ENCODE results near the gene PRMT1. TPM values are rescaled to one million over a fixed set of nuclear protein-coding genes. Genes with fewer than 3 reads are reported as not detected.

Gene PRMT1
- total RNA-seq, 1 experiment from 2014 or later: 505 TPM

DNA sequence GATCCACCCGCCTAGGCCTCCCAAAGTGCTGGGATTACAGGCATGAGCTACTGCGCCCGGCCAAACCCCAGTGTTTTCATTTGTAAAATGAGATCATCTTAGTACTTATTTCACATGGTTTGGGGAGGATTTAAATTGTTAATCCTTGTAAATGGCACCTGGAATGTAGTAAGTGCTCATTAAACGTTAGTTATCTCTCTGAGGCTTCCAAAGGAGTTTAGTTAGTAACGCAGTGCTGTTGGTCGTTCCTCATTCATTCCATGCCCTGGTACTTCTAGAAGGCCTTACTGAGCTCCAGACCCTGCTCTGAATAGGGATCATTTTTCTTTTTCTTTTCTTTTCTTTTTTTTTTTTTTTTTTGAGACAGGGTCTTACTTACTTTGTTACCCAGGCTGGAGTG, 19.0 kb downstream of the PRMT1 start:
- H4K20me1 ChIP-seq (ENCODE audit: control insufficient read depth, insufficient read depth, insufficient read length): no peaks in the 10 kb centered on the region
- no peaks in the 10 kb centered on the region; the same call in 1 of the 2 replicates for H3K27me3 Mint-ChIP-seq (ENCODE audit: low read depth)
- H2BK15ac ChIP-seq (ENCODE audit: low read depth, low read length): no peak overlapping the region
- peaks cover 6% of the 10 kb centered on the region for H3K23me2 ChIP-seq (ENCODE audit: insufficient read length, low read depth, low read length, poor library complexity, severe bottlenecking)
- no peak overlapping the region for H3T11ph ChIP-seq (ENCODE audit: low read length)
- H3K4me1 Mint-ChIP-seq: peaks cover 0 to 7% of the 10 kb centered on the region in 2 experiments; a peak in 2 of 4 replicates
- no peaks in the 10 kb centered on the region for H3K9me3 ChIP-seq (ENCODE audit: control insufficient read depth, low read depth, low read length)
- no peak overlapping the region for H3K4ac ChIP-seq (ENCODE audit: low read depth, low read length)
- no peak overlapping the region for H3K23ac ChIP-seq (ENCODE audit: insufficient read length, low read depth, low read length)
- no peak overlapping the region for H3K56ac ChIP-seq (ENCODE audit: insufficient read length, low read depth, low read length)
- H3K9ac ChIP-seq (ENCODE audit: extremely low read depth, insufficient read length, low read length): no peak overlapping the region
- H3K14ac ChIP-seq (ENCODE audit: insufficient read depth, low read length): no peak overlapping the region
- no peaks in the 10 kb centered on the region for H3K79me2 ChIP-seq (ENCODE audit: insufficient read depth, low read length)
- H3K4me3 Mint-ChIP-seq: no peak overlapping the region
- WGBS (ENCODE audit: extremely low coverage, insufficient read length, low lambda C conversion rate): no CpG with 5 or more reads among the region's 6 CpGs
- H3K9me3 Mint-ChIP-seq: no peaks in the 10 kb centered on the region
- peaks cover 24 to 40% (median 32%) of the 10 kb centered on the region in 3 experiments for H3K36me3 Mint-ChIP-seq (ENCODE audit: insufficient read depth in 1 of 3, low read depth in 3 of 3)
- DNase-seq: no peak
- H2BK120ac ChIP-seq (ENCODE audit: low read depth, low read length, poor library complexity, severe bottlenecking): no peak overlapping the region
- H3K4me2 ChIP-seq (ENCODE audit: insufficient read depth, insufficient read length, low read length): no peak overlapping the region
- no peak overlapping the region for H3K27ac ChIP-seq (ENCODE audit: insufficient read length, low read depth, low read length)
- no peaks in the 10 kb centered on the region for H3K79me1 ChIP-seq (ENCODE audit: insufficient read depth, low read depth, low read length, poor library complexity, severe bottlenecking)
- no peaks in the 10 kb centered on the region for H3K27me3 ChIP-seq (ENCODE audit: insufficient read depth, low read length)
- no peak overlapping the region for H2BK5ac ChIP-seq (ENCODE audit: insufficient read length, low read length)
- no peak overlapping the region for H2AFZ ChIP-seq (ENCODE audit: low read length)
- H3K4me1 ChIP-seq (ENCODE audit: insufficient read depth, low read length): no peaks in the 10 kb centered on the region
- no peak overlapping the region for H2BK12ac ChIP-seq (ENCODE audit: insufficient read length, low read depth, low read length)
- no peak overlapping the region for H2BK20ac ChIP-seq (ENCODE audit: low read depth, low read length, poor library complexity, severe bottlenecking)
- TF ChIP-seq, protein P1, sequence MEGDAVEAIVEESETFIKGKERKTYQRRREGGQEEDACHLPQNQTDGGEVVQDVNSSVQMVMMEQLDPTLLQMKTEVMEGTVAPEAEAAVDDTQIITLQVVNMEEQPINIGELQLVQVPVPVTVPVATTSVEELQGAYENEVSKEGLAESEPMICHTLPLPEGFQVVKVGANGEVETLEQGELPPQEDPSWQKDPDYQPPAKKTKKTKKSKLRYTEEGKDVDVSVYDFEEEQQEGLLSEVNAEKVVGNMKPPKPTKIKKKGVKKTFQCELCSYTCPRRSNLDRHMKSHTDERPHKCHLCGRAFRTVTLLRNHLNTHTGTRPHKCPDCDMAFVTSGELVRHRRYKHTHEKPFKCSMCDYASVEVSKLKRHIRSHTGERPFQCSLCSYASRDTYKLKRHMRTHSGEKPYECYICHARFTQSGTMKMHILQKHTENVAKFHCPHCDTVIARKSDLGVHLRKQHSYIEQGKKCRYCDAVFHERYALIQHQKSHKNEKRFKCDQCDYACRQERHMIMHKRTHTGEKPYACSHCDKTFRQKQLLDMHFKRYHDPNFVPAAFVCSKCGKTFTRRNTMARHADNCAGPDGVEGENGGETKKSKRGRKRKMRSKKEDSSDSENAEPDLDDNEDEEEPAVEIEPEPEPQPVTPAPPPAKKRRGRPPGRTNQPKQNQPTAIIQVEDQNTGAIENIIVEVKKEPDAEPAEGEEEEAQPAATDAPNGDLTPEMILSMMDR (conservative IDR thresholded peaks at IDR 0.05): no peak
- no peak overlapping the region for H3K18ac ChIP-seq (ENCODE audit: insufficient read length, low read depth, low read length)
- no peak overlapping the region for H3K27ac Mint-ChIP-seq
- H2AK5ac ChIP-seq (ENCODE audit: insufficient read length, low read length): no peak overlapping the region
- H4K5ac ChIP-seq (ENCODE audit: insufficient read length, low read depth, low read length): no peak overlapping the region
- no peak overlapping the region for H4K91ac ChIP-seq (ENCODE audit: insufficient read length, low read depth, low read length)
- no peak overlapping the region for H4K8ac ChIP-seq (replicated peaks; ENCODE audit: insufficient read length, low read depth, low read length)

All from H9 (cell line).